Thymus (tissue), 11 donors: ENCODE results near the gene RBM5. TPM values are rescaled to one million over a fixed set of nuclear protein-coding genes. Genes with fewer than 3 reads are reported as not detected.
"Not testable (repeated sequence)": the region's sequence is repeated elsewhere in the genome, so short reads cannot be mapped to it uniquely, and the experiment has no call there.

ENCODE experiments used
- DNase-seq, 9 donors: peaks; one replicate each; pipeline ENCODE4 v3.0.0-alpha.2; 2013; ENCODE audit warnings: low spot score in 9 of 9, low read depth in 6 of 9, missing footprints in 1 of 9
- H3K27ac ChIP-seq, 2 donors: one replicate each; pipeline ENCODE4 v1.5.1; 2013; ENCODE audit warnings: control low read depth in 1 of 2, low read depth in 1 of 2, low read length in 1 of 2, mild to moderate bottlenecking in 1 of 2, moderate library complexity in 1 of 2
- H3K27me3 ChIP-seq, 2 donors: one replicate each; pipeline ENCODE4 v1.5.1; 2013; ENCODE audit warnings: low read length in 1 of 2; ENCODE audit not compliant: control insufficient read depth in 2 of 2, insufficient read depth in 1 of 2
- H3K36me3 ChIP-seq, 2 donors: one replicate each; pipeline ENCODE4 v1.5.1; 2013; ENCODE audit warnings: low read length in 1 of 2, mild to moderate bottlenecking in 1 of 2, moderate library complexity in 1 of 2; ENCODE audit not compliant: control insufficient read depth in 2 of 2, insufficient read depth in 2 of 2
- H3K4me1 ChIP-seq, 2 donors: one replicate each; pipeline ENCODE4 v1.5.1; 2013; ENCODE audit warnings: low read length in 2 of 2; ENCODE audit not compliant: control insufficient read depth in 2 of 2, insufficient read depth in 2 of 2
- H3K4me3 ChIP-seq, 2 donors: one replicate each; pipeline ENCODE4 v1.5.1; 2013; ENCODE audit warnings: low read length in 2 of 2, control low read depth in 1 of 2, mild to moderate bottlenecking in 1 of 2
- H3K9me3 ChIP-seq, 2 donors: one replicate each; pipeline ENCODE4 v1.5.1; 2013; ENCODE audit warnings: low read length in 1 of 2, mild to moderate bottlenecking in 1 of 2; ENCODE audit not compliant: control insufficient read depth in 2 of 2, insufficient read depth in 1 of 2
- WGBS: extraction: QIAGEN DNeasy Blood & Tissue Kit; methylation state at CpG from one replicate; pipeline ENCODE4 v1.1.7; 2013; 5-methylcytosine and 5-hydroxymethylcytosine counted together
- polyA plus RNA-seq: library from polyadenylated mRNA; stranded (reverse); fragments of 200-250 nt; gene quantifications from one replicate; pipeline ENCODE4 v1.2.3, GENCODE V29; 2013
- total RNA-seq: library from RNA; stranded (reverse); fragments of 120-200 nt; gene quantifications from one replicate; pipeline ENCODE4 v1.2.4, GENCODE V29; 2013
- donor health status: healthy.

The RBM5 gene
- total and polyA plus RNA-seq, 2 donors, result 142 to 219 TPM

GRCh38 chr3:50084951-50085350 lies 3.8 kb upstream of the RBM5 start:
- not testable (repeated sequence) for H3K27me3 ChIP-seq, H3K9me3 ChIP-seq, H3K4me1 ChIP-seq, H3K27ac ChIP-seq, DNase-seq, H3K4me3 ChIP-seq, H3K36me3 ChIP-seq
- 95% methylated on average over 26 of the region's 33 CpGs for WGBS

GRCh38 chr3:50089609-50089945 lies 858 bp downstream of the RBM5 start:
- under 1% methylated on average over 16 of the region's 16 CpGs for WGBS

GRCh38 chr3:50090984-50091383 lies 2.3 kb downstream of the RBM5 start:
- Histone ChIP-seq H3K9me3 (no peaks in the 10 kb centered on the region), H3K27me3 (no peaks in the 10 kb centered on the region), H3K36me3 (peaks cover 50 to 58% of the 10 kb centered on the region in 2 donors), H3K4me1 (peaks cover 8 to 12% of the 10 kb centered on the region in 2 donors), H3K27ac (no peak overlapping the region), H3K4me3 (no peak overlapping the region)
- no peak for DNase-seq

More at GRCh38 chr3:50089609-50089945, 858 bp downstream of the RBM5 start:
- Histone ChIP-seq H3K27me3 (no peaks in the 10 kb centered on the region), H3K27ac (peak overlapping the region in 1 of 2 donors; percentile 85), H3K9me3 (no peaks in the 10 kb centered on the region), H3K36me3 (peaks cover 38 to 43% of the 10 kb centered on the region in 2 donors), H3K4me1 (peaks cover 8 to 12% of the 10 kb centered on the region in 2 donors), H3K4me3 (peak overlapping the region; percentile 82 to 90)
- DNase-seq, result no peak

GRCh38 chr3:50095352-50095998 lies 6.8 kb downstream of the RBM5 start:
- Histone ChIP-seq H3K4me1 (peaks cover 4% of the 10 kb centered on the region in 2 donors), H3K36me3 (peaks cover 92 to 97% of the 10 kb centered on the region in 2 donors), H3K4me3 (no peak overlapping the region), H3K9me3 (no peaks in the 10 kb centered on the region), H3K27me3 (no peaks in the 10 kb centered on the region), H3K27ac (no peak overlapping the region)
- DNase-seq, result no peak
- 98% methylated on average over 5 of the region's 5 CpGs for WGBS

- WGBS, result 92% methylated on average over 5 of the region's 5 CpGs
- Histone ChIP-seq H3K27ac (no peak overlapping the region), H3K9me3 (no peaks in the 10 kb centered on the region), H3K36me3 (peaks cover 90 to 100% of the 10 kb centered on the region in 2 donors), H3K27me3 (no peaks in the 10 kb centered on the region), H3K4me1 (no peaks in the 10 kb centered on the region), H3K4me3 (no peak overlapping the region)
- no peak for DNase-seq
Observed at GRCh38 chr3:50100386-50100785, 11.7 kb downstream of the RBM5 start.

GRCh38 chr3:50100956-50101845 lies 12.5 kb downstream of the RBM5 start:
- Histone ChIP-seq H3K4me1 (no peaks in the 10 kb centered on the region), H3K4me3 (no peak overlapping the region), H3K36me3 (peaks cover 91 to 100% of the 10 kb centered on the region in 2 donors), H3K27me3 (no peaks in the 10 kb centered on the region), H3K27ac (no peak overlapping the region), H3K9me3 (no peaks in the 10 kb centered on the region)
- 97% methylated on average over 4 of the region's 4 CpGs for WGBS
- no peak for DNase-seq

GRCh38 chr3:50102558-50102957 lies 13.8 kb downstream of the RBM5 start:
- H3K36me3 ChIP-seq, result peaks cover 90 to 100% of the 10 kb centered on the region in 2 donors
- no peaks in the 10 kb centered on the region for H3K4me1 ChIP-seq
- WGBS, result 99% methylated on average over 7 of the region's 7 CpGs

GRCh38 chr3:50111757-50112156 lies 23.0 kb downstream of the RBM5 start:
- H3K36me3 ChIP-seq, result peaks cover 94 to 96% of the 10 kb centered on the region in 2 donors
- DNase-seq, result no peak
- no peak overlapping the region for H3K4me3 ChIP-seq
- no peaks in the 10 kb centered on the region for H3K9me3 ChIP-seq
- no peaks in the 10 kb centered on the region for H3K4me1 ChIP-seq
- WGBS, result 94% methylated on average over 5 of the region's 5 CpGs
- no peak overlapping the region for H3K27ac ChIP-seq
- no peaks in the 10 kb centered on the region for H3K27me3 ChIP-seq

More at GRCh38 chr3:50102558-50102957, 13.8 kb downstream of the RBM5 start:
- no peak for DNase-seq
- Histone ChIP-seq H3K4me3 (no peak overlapping the region), H3K27me3 (no peaks in the 10 kb centered on the region), H3K27ac (no peak overlapping the region), H3K9me3 (no peaks in the 10 kb centered on the region)

GRCh38 chr3:50112462-50112861 lies 23.7 kb downstream of the RBM5 start:
- 97% methylated on average over 3 of the region's 3 CpGs for WGBS
- no peak for DNase-seq
- H3K9me3 ChIP-seq, result no peaks in the 10 kb centered on the region
- no peaks in the 10 kb centered on the region for H3K27me3 ChIP-seq
- peaks cover 94 to 96% of the 10 kb centered on the region in 2 donors for H3K36me3 ChIP-seq
- no peaks in the 10 kb centered on the region for H3K4me1 ChIP-seq
- no peak overlapping the region for H3K27ac ChIP-seq
- H3K4me3 ChIP-seq, result no peak overlapping the region
